NCI-H1436 (cell line): Measurements from ENCODE around the gene OR14C36.
"Not testable (repeated sequence)": the region's sequence is repeated elsewhere in the genome, so short reads cannot be mapped to it uniquely, and the experiment has no call there.

Experiments
- DNase-seq: peaks from one replicate; lab custom pipeline; 2025; lab: John Stamatoyannopoulos, UW

The OR14C36 gene, protein sequence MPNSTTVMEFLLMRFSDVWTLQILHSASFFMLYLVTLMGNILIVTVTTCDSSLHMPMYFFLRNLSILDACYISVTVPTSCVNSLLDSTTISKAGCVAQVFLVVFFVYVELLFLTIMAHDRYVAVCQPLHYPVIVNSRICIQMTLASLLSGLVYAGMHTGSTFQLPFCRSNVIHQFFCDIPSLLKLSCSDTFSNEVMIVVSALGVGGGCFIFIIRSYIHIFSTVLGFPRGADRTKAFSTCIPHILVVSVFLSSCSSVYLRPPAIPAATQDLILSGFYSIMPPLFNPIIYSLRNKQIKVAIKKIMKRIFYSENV

GRCh38 chr1:248348475-248348874, at the start of gene OR14C36:
Gene OR14C36, plus strand, starts transcription at chr1:248348775. Its CDS starts 0 bp downstream, at chr1:248348775.
- DNase-seq = no peak

DNA sequence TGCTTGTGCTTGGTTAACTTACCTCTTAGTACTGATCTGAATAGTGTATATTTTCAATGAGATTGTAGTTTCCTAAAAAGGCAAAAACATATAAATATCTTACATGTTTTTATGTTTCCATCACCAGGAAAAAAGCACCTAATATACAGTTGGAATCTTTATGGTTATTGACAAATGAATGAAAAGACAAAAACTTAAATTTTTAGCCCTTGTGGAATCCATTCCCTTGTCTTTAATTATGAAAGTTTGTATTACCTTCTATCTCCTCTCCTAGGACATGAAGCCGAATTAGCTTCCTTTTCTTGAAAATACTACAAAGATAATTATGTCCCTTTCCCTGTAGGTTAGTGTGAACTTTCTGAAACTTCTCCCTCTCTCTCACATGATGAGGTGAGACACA, 45.3 kb upstream of the OR14C36 start, which contains the start of gene OR2T12:
TSS of gene OR2T12 (minus strand) at position 101 of the 400 bp plus-strand sequence. CDS start 7,846 bp downstream, outside the sequence.
- DNase-seq = no peak

DNA sequence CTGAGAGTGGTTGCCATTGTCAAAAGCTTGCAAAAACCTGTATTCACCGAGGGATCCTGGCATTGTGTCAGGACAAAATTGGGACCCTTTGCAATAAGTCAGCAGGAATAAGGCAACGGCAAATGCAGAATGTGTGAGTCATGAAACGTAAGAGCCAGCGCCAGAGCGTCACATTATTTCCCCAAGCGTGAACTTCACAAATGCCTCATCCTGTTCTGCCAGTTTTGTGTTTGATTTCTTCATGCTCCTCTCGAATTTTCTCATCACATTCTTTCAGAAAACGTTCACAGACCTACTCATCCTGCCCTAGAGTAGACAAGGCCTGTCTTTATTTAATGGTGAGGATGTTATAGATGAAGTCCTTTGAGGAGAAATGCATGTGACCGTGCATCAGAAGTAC, 42.9 kb upstream of the OR14C36 start:
- not testable (repeated sequence) for DNase-seq

GRCh38 chr1:248306103-248306502, 42.5 kb upstream of the OR14C36 start:
- no peak for DNase-seq

DNA sequence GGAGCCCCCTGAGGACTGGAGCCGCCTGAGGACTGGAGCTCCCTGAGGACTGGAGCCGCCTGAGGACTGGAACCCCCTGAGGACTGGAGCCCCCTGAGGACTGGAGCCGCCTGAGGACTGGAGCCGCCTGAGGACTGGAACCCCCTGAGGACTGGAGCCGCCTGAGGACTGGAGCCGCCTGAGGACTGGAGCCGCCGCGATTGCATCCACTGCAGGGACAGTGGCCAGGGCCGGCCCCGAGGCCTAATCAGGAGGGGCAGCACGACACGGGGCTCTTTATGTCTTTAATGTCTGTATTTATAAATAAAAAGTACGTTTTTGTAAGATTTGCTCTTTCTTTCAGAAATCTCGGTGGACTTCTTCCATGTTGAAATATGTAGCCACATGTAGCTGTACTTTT, 41.8 kb upstream of the OR14C36 start:
- DNase-seq = not testable (repeated sequence)

DNA sequence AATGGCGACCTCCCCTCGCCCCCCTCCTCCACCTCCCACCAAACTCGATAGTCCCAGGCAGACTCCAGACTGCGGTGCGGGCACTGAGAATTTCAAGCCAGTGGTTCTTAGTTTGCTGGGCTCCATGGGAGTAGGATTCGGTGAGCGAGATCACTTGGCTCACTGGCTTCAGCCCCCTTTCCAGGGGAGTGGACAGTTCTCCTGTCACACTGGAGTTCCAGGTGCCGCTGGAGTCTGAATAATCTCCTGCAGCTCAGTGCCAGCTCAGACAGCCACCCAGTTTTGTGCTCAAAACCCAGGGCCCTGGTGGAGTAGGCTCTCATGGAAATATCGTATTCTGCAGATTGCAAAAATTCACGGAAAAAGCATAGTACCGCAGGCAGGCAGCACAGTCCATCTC, 31.8 kb upstream of the OR14C36 start:
- DNase-seq = no peak

GRCh38 chr1:248324468-248324867, 24.1 kb upstream of the OR14C36 start, which contains the start of gene OR2M7:
Gene OR2M7, minus strand, starts transcription at chr1:248324568. Its CDS starts 0 bp downstream, at chr1:248324568.
- no peak for DNase-seq

GRCh38 chr1:248343451-248343850, 5.1 kb upstream of the OR14C36 start:
- no peak for DNase-seq

DNA sequence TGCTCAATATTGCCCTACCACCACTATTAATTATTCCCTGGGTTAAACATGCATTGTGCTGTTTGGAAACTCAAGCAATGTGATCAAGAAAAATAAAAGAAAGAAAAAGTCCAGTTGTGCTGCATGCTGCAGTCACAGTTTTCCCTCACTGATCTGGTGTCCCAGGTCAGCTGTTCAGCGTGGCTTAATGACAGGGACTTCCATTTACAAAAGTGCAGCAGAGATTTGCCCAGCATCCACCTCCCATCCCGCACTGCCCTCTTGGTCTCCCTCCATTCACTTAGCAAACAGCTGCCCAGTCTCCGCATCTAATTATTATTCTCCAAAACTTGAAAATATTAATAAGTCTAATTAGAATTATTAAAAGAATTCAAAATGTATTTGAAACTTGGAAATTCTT, 10.8 kb downstream of the OR14C36 start:
- no peak for DNase-seq

DNA sequence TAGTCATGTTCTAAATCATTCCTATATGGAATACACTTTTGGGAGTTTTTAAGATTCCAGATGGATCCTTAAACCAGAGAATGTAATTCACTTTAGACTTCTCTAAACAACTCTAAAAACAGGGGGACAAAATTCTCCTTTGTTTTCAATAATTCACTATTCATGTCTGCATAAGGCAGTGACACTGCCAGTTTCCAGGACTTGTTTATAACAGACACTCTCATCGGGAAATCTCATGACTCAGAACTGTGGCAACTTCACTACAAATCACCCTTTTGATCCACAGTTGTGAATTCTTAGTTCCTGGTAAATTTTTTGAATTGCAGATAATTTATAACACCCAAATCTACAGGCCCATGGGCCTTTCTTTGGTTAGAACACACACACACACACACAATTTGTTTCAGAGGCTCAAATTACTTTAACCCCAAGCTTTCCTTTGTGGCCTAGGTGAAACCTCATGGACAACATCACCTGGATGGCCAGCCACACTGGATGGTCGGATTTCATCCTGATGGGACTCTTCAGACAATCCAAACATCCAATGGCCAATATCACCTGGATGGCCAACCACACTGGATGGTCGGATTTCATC, 12.6 kb downstream of the OR14C36 start, which contains the start of gene OR2T4:
TSS of gene OR2T4 (plus strand) at position 545 of the 595 bp plus-strand sequence. CDS start at position 545, 0 bp downstream.
- no peak for DNase-seq

- DNase-seq = no peak
Observed at GRCh38 chr1:248366609-248367008, 18.0 kb downstream of the OR14C36 start.

DNA sequence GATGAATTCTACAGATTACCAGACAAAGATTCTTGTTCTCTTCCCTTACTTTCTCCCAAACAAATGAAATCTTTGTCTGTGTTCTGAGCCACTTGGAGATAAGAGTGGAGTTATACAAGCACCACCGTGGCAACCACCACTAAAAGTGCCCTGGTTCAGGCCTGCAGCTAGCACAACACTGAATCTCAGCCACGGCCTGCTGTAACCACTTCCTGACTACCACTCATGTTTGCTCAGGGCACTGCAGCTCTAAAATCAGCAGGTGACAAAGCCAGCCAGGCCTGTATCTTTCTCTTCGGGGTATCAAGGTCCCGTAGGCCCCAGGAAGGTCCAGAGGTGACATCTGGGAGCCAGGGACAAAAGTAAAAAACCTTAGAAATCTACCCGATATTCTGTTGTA, 23.8 kb downstream of the OR14C36 start:
- DNase-seq = no peak

- no peak for DNase-seq
Observed at GRCh38 chr1:248373761-248374160, 25.2 kb downstream of the OR14C36 start.

DNA sequence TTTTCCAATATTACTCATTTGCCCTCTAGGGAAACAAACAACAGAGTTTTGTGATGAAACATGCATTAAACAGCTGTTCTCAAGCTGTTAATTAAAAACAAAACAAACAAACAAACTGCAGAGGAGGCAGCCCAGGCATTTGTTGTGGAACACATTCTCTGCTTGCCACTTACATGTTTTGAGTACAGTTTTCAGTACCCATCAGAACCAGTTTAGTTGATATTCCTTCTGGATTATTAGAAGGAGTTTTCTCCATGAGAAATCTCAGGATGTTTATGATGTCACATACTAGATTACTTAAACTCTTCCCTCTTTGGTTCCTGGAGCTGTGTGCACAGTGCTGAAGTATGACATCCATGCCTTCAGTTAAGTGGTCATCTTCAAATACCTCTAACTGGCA, 26.9 kb downstream of the OR14C36 start, which contains the start of gene OR2T6:
TSS of gene OR2T6 (plus strand) at position 301 of the 400 bp plus-strand sequence. CDS start 11,863 bp downstream, outside the sequence.
- no peak for DNase-seq

- DNase-seq = no peak
Observed at GRCh38 chr1:248376916-248377315, 28.3 kb downstream of the OR14C36 start.

GRCh38 chr1:248380854-248381253, 32.3 kb downstream of the OR14C36 start:
- no peak for DNase-seq

DNA sequence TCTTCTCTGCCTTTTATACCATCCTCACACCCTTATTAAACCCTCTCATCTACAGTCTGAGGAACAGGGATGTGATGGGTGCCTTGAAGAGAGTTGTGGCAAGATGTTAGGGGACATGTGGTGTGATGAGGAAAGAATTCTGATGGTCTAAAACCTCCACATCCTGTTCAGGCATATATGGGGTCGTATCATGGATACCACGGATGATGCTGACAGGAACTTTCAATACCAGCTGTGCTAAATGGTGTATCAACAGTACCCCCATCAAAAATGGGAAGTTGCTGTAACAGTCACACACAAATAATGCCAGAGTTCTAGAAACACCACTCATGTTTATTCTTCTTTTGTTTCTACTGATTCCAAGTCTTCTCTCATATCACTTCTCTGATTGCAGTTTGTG, 39.9 kb downstream of the OR14C36 start:
- no peak for DNase-seq

- DNase-seq = no peak
Observed at GRCh38 chr1:248393050-248393449, 44.5 kb downstream of the OR14C36 start.
